MCF 10A (cell line): ENCODE data around the gene CYB561D2. TPM values are rescaled to one million over a fixed set of nuclear protein-coding genes. Genes with fewer than 3 reads are reported as not detected.

Source experiments
- BruUV-seq: library from RNA; stranded (reverse); fragments of 400-500 nt; replicated peaks from 2 replicates; lab custom pipeline; 2021; lab: Mats Ljungman, UMichigan
- CTCF ChIA-PET: fragments of 300-600 bp; sonication (Branson Sonifier 250); formaldehyde crosslinking; extraction: SDS; loops from one replicate; lab custom pipeline; 2021; ENCODE audit warnings: antibody characterized with exemption, inconsistent platforms; lab: Yijun Ruan, JAX
- POLR2A ChIA-PET: fragments of 300-600, 350-650 bp; sonication (Branson Sonifier 250); formaldehyde crosslinking; extraction: SDS; loops from one replicate; lab custom pipeline; 2020; ENCODE audit warnings: antibody characterized with exemption, inconsistent platforms; lab: Yijun Ruan, JAX
- DNase-seq: peaks from one replicate; pipeline ENCODE4 v3.0.0-alpha.2; 2018; ENCODE audit not compliant: unreplicated experiment
- H3K27ac Mint-ChIP-seq: one replicate; pipeline ENCODE4 v1.8.0; 2022; ENCODE audit warnings: mild to moderate bottlenecking, low read depth, mixed read lengths; ENCODE audit not compliant: unreplicated experiment
- H3K27me3 Mint-ChIP-seq: one replicate; pipeline ENCODE4 v1.8.0; 2022; ENCODE audit warnings: mixed read lengths; ENCODE audit not compliant: insufficient read depth, unreplicated experiment
- H3K36me3 Mint-ChIP-seq: one replicate; pipeline ENCODE4 v1.8.0; 2022; ENCODE audit warnings: mild to moderate bottlenecking, moderate library complexity, mixed read lengths; ENCODE audit not compliant: insufficient read depth, unreplicated experiment
- H3K4me1 Mint-ChIP-seq: one replicate; pipeline ENCODE4 v1.8.0; 2022; ENCODE audit warnings: mixed read lengths; ENCODE audit not compliant: insufficient read depth, unreplicated experiment
- H3K4me3 Mint-ChIP-seq: one replicate; pipeline ENCODE4 v1.8.0; 2022; ENCODE audit warnings: mild to moderate bottlenecking, moderate library complexity, mixed read lengths; ENCODE audit not compliant: unreplicated experiment
- H3K9me3 Mint-ChIP-seq: one replicate; pipeline ENCODE4 v1.8.0; 2022; ENCODE audit warnings: mixed read lengths; ENCODE audit not compliant: unreplicated experiment
- intact Hi-C: fragments of 100-400 bp; cut with micrococcal nuclease; formaldehyde crosslinking; loops from 2 replicates; pipeline ENCODE4 v1.14.1; 2022
- total RNA-seq: library from RNA; stranded (reverse); gene quantifications from 2 replicates; pipeline ENCODE4 v1.2.3, GENCODE V29; 2022
- TF ChIP-seq, protein P1 (sequence below): fragments of 200-600 bp; IDR thresholded peaks from one replicate; pipeline ENCODE4 v1.8.0; 2022; ENCODE audit warnings: antibody characterized with exemption, mild to moderate bottlenecking; ENCODE audit not compliant: unreplicated experiment

CYB561D2 gene
- total RNA-seq, 1 experiment from 2014 or later: 24.1 TPM

- Mint-ChIP-seq H3K4me3 (no peak overlapping the region), H3K4me1 (no peaks in the 10 kb centered on the region), H3K9me3 (no peaks in the 10 kb centered on the region), H3K27me3 (no peaks in the 10 kb centered on the region), H3K36me3 (no peaks in the 10 kb centered on the region), H3K27ac (no peak overlapping the region)
- TF ChIP-seq, protein P1, sequence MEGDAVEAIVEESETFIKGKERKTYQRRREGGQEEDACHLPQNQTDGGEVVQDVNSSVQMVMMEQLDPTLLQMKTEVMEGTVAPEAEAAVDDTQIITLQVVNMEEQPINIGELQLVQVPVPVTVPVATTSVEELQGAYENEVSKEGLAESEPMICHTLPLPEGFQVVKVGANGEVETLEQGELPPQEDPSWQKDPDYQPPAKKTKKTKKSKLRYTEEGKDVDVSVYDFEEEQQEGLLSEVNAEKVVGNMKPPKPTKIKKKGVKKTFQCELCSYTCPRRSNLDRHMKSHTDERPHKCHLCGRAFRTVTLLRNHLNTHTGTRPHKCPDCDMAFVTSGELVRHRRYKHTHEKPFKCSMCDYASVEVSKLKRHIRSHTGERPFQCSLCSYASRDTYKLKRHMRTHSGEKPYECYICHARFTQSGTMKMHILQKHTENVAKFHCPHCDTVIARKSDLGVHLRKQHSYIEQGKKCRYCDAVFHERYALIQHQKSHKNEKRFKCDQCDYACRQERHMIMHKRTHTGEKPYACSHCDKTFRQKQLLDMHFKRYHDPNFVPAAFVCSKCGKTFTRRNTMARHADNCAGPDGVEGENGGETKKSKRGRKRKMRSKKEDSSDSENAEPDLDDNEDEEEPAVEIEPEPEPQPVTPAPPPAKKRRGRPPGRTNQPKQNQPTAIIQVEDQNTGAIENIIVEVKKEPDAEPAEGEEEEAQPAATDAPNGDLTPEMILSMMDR: no peak
- POLR2A ChIA-PET: interaction anchor here (0.7 kb wide), 1 partner anchor 159 kb away, joined by 5 read pairs; no protein-coding TSS in a partner anchor
- intact Hi-C loops: no loop called here
- CTCF ChIA-PET: interaction anchor here (0.9 kb wide), 1 partner anchor 162 kb away, joined by 3 read pairs; no protein-coding TSS in a partner anchor
- DNase-seq: no peak
- no TSS peak for BruUV-seq
Measured at GRCh38 chr3:50380405-50381085, 29.9 kb downstream of the CYB561D2 start.

DNA sequence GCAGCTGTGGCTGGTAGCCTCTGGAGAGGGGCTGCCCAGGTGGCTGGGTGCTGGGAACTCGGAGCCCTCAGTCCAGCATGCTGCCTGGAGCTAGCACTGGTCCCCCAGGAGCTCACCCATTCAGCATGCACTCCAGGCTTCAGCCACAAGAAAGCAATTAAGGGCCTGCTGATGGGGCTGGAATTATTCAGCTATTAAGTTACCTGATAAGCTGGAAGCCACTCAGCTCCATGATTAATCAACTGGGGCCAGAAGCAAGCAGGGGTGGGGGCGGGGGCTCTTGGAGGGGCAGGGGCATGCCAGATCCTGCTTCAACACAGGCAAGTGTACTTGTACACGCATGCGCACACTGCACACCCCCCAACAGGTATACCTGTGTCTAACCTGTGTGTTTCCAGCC, 30.7 kb downstream of the CYB561D2 start:
- Mint-ChIP-seq H3K27ac (no peak overlapping the region), H3K4me1 (no peaks in the 10 kb centered on the region), H3K4me3 (no peak overlapping the region), H3K36me3 (no peaks in the 10 kb centered on the region), H3K9me3 (no peaks in the 10 kb centered on the region), H3K27me3 (no peaks in the 10 kb centered on the region)
- ChIA-PET CTCF (interaction anchor here (0.6 kb wide), 1 partner anchor 147 kb away, joined by 4 read pairs; no protein-coding TSS in a partner anchor), POLR2A (interaction anchor here (0.9 kb wide), 1 partner anchor 21 kb away, joined by 3 read pairs; no protein-coding TSS in a partner anchor)
- BruUV-seq: no TSS peak
- TF ChIP-seq, protein P1: no peak
- DNase-seq: no peak
- intact Hi-C loops: no loop called here

DNA sequence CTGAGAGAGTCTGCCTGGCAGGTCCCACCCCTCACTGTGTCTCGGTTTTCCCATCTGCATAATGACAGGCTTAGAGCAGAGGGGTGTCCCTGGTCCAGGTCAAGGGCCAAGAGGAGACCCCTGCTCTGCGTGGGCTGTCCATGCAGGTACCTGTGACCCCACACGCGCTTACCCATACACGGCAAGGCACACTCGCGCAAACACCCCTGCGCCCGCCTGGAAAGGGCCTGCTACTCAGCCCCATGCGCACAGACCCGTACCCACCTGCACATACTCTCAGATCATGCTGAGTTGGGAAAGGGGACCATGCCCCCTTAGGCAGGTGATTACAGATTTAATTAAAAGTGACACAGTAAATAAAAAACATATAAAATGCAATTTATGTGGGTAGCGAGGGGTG, 32.1 kb downstream of the CYB561D2 start:
- ChIA-PET CTCF (interaction anchor here (0.9 kb wide), 1 partner anchor 30 kb away, joined by 4 read pairs; no protein-coding TSS in a partner anchor), POLR2A (no interaction called here)
- Mint-ChIP-seq H3K9me3 (no peaks in the 10 kb centered on the region), H3K4me3 (no peak overlapping the region), H3K36me3 (no peaks in the 10 kb centered on the region), H3K27ac (no peak overlapping the region), H3K27me3 (no peaks in the 10 kb centered on the region), H3K4me1 (no peaks in the 10 kb centered on the region)
- BruUV-seq: no TSS peak
- TF ChIP-seq, protein P1: no peak
- no peak for DNase-seq
- intact Hi-C loops: no loop called here

DNA sequence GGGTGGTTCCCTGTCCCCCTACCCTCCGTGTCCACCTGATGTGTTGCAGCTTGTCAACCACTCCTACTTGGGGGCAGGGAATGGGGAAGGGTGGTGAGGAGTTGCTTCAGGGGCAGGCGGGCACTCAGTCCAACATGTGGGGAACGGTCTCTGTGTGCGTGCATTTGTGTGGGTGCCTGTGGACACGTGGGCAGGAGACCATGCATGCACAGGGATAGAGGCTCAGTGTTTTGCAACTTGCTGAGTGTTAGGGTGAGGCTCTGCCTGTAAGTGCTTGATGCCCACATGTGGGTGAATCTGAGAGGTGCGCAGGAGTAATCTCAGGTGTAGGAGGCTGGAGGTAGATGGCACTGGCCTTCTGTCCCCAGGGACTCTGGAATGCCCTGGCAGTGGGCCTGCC, 33.1 kb downstream of the CYB561D2 start:
- intact Hi-C loops: no loop called here
- ChIA-PET CTCF (interaction anchor here (0.6 to 0.9 kb wide), 3 partner anchors 15 to 248 kb away, joined by 3 to 4 read pairs (median 3); no protein-coding TSS in a partner anchor), POLR2A (no interaction called here)
- DNase-seq: no peak
- Mint-ChIP-seq H3K4me3 (no peak overlapping the region), H3K27me3 (no peaks in the 10 kb centered on the region), H3K27ac (no peak overlapping the region), H3K9me3 (no peaks in the 10 kb centered on the region), H3K4me1 (no peaks in the 10 kb centered on the region), H3K36me3 (no peaks in the 10 kb centered on the region)
- BruUV-seq: no TSS peak
- TF ChIP-seq, protein P1: no peak
